Neural progenitor cell (in vitro differentiated cells): ENCODE data around the gene MAD1L1. TPM values are rescaled to one million over a fixed set of nuclear protein-coding genes. Genes with fewer than 3 reads are reported as not detected.
A peak's percentile ranks its signal among the peaks of the same experiment; 100 is the strongest.

Source experiments
- DNase-seq: peaks from one replicate; pipeline ENCODE4 v3.0.0-alpha.2; 2016; ENCODE audit warnings: low spot score
- H2AFZ ChIP-seq: fragments of 200-600 bp; sonication (generic); replicated peaks from 2 replicates; pipeline ENCODE4 v1.6.1; 2016; ENCODE audit warnings: antibody characterized with exemption
- H3F3A ChIP-seq: fragments of 200-600 bp; sonication (generic); 2 replicates; pipeline ENCODE4 v1.6.1; 2016; ENCODE audit warnings: antibody characterized with exemption, low read depth
- H3K27ac ChIP-seq: fragments of 200-600 bp; sonication (generic); 2 replicates; pipeline ENCODE4 v1.5.1; 2016; ENCODE audit warnings: mild to moderate bottlenecking
- H3K27me3 ChIP-seq: fragments of 200-600 bp; sonication (generic); 2 replicates; pipeline ENCODE4 v1.6.1; 2016; ENCODE audit warnings: mild to moderate bottlenecking, moderate library complexity
- H3K36me3 ChIP-seq: fragments of 200-600 bp; sonication (generic); 2 replicates; pipeline ENCODE4 v1.5.1; 2016
- H3K4me1 ChIP-seq: fragments of 200-600 bp; sonication (generic); 2 replicates; pipeline ENCODE4 v1.6.1; 2016; ENCODE audit warnings: mixed run types
- H3K4me2 ChIP-seq: fragments of 200-600 bp; sonication (generic); 2 replicates; pipeline ENCODE4 v1.6.1; 2016
- H3K4me3 ChIP-seq: fragments of 200-600 bp; sonication (generic); 2 replicates; pipeline ENCODE4 v1.5.1; 2016
- H3K79me2 ChIP-seq: fragments of 200-600 bp; sonication (generic); 2 replicates; pipeline ENCODE4 v1.6.1; 2016; ENCODE audit warnings: low read depth
- H3K9ac ChIP-seq: fragments of 200-600 bp; sonication (generic); 2 replicates; pipeline ENCODE4 v1.6.1; 2016
- H3K9me3 ChIP-seq: fragments of 200-600 bp; sonication (generic); 2 replicates; pipeline ENCODE4 v1.5.1; 2016; ENCODE audit warnings: low read depth
- H4K20me1 ChIP-seq: fragments of 200-600 bp; sonication (generic); 2 replicates; pipeline ENCODE4 v1.6.1; 2016; ENCODE audit warnings: low read depth
- H3K27ac Mint-ChIP-seq: 3 replicates; pipeline ENCODE4 v1.8.0; 2021; ENCODE audit warnings: mixed read lengths
- H3K27me3 Mint-ChIP-seq: 2 replicates; pipeline ENCODE4 v1.8.0; 2022; ENCODE audit warnings: low read depth, mild to moderate bottlenecking, inconsistent platforms, moderate library complexity, mixed read lengths; ENCODE audit not compliant: insufficient read depth
- H3K36me3 Mint-ChIP-seq: 3 replicates; pipeline ENCODE4 v1.8.0; 2021; ENCODE audit warnings: mixed read lengths
- H3K4me1 Mint-ChIP-seq: 3 replicates; pipeline ENCODE4 v1.8.0; 2021; ENCODE audit warnings: mixed read lengths
- H3K4me3 Mint-ChIP-seq: 3 replicates; pipeline ENCODE4 v1.8.0; 2021; ENCODE audit warnings: mild to moderate bottlenecking, moderate library complexity, mixed read lengths
- H3K9me3 Mint-ChIP-seq: 3 replicates; pipeline ENCODE4 v1.8.0; 2020; ENCODE audit warnings: mixed read lengths
- CTCF ChIP-seq: fragments of 200-600 bp; sonication (generic); IDR thresholded peaks from 2 replicates; pipeline ENCODE4 v1.5.1; 2017; ENCODE audit warnings: antibody characterized with exemption, mild to moderate bottlenecking
- EZH2 ChIP-seq: fragments of 200-600 bp; sonication (generic); IDR thresholded peaks from 2 replicates; pipeline ENCODE4 v1.6.1; 2017; ENCODE audit warnings: antibody characterized with exemption, mild to moderate bottlenecking, moderate library complexity
- EZH2phosphoT487 ChIP-seq: fragments of 200-600 bp; sonication (generic); IDR thresholded peaks from 2 replicates; pipeline ENCODE4 v1.6.1; 2017; ENCODE audit warnings: antibody characterized with exemption
- total RNA-seq: library from RNA; depleted of rRNA; stranded (reverse); fragments of >200 nt; gene quantifications from 2 replicates; pipeline ENCODE4 v1.2.3, GENCODE V29; 2015; ENCODE audit warnings: low replicate concordance

MAD1L1 gene
- total RNA-seq, 1 donor from 2014 or later: 23.7 TPM

DNA sequence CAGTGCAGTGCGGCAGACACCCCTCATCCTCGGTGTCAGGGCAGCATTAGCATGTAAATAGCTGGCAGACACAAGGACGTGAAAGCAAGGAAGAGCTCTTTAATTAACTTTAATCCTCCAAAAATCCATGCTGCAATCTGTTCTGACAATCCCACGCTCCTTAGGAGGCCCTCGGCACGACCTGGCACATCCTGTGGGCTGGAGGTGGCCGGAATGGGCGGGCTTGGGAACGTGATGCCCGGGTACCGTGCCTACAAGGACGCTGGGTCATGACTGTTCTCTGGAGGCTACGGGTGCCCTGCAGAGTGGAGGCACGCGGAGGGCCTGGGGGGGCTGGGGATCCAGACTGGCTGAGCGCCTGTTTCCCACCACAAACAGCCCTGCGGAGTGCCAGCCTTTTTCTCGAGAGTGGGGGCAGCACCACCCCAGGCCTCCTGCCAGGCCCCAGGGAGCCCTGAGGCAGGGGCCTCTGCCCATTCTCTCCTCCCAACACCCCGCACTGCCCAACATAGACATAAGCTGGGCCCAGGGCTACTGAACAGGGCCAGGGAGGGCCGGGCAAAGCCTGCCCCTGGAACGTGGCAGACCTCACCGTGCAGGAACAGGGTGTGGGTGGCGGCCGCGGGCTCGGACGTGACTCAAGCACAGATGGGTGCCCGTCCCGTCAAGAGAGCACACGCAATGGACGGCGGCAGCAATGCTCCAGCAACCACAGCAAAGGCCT lies 189.3 kb downstream of the MAD1L1 start:
- peaks cover 10% of the 10 kb centered on the region for H3K4me1 ChIP-seq
- H2AFZ ChIP-seq: no peak overlapping the region
- Mint-ChIP-seq H3K27me3 (peaks cover 8% of the 10 kb centered on the region), H3K36me3 (peaks cover 31% of the 10 kb centered on the region), H3K4me3 (no peak overlapping the region), H3K9me3 (peaks cover 12% of the 10 kb centered on the region), H3K4me1 (peaks cover 40% of the 10 kb centered on the region), H3K27ac (no peak overlapping the region)
- no peaks in the 10 kb centered on the region for H3K79me2 ChIP-seq
- no peak overlapping the region for H3K4me3 ChIP-seq
- no peak overlapping the region for H3K27ac ChIP-seq
- peak; percentile 31 for DNase-seq
- H3K27me3 ChIP-seq: no peaks in the 10 kb centered on the region
- no peaks in the 10 kb centered on the region for H4K20me1 ChIP-seq
- peaks cover 5% of the 10 kb centered on the region for H3K36me3 ChIP-seq
- H3K4me2 ChIP-seq: no peak overlapping the region
- no peaks in the 10 kb centered on the region for H3K9me3 ChIP-seq
- no peak overlapping the region for H3K9ac ChIP-seq
- no peak for TF ChIP-seq EZH2
- TF ChIP-seq EZH2phosphoT487: no peak
- no peak for TF ChIP-seq CTCF
- peaks cover 6% of the 10 kb centered on the region for H3F3A ChIP-seq

- Histone ChIP-seq H3K9me3 (no peaks in the 10 kb centered on the region), H3F3A (peaks cover 11% of the 10 kb centered on the region), H3K4me3 (no peak overlapping the region), H3K36me3 (peaks cover 5% of the 10 kb centered on the region), H3K4me1 (peaks cover 14% of the 10 kb centered on the region), H4K20me1 (no peaks in the 10 kb centered on the region), H3K27me3 (no peaks in the 10 kb centered on the region), H3K27ac (no peak overlapping the region), H3K79me2 (no peaks in the 10 kb centered on the region), H3K4me2 (no peak overlapping the region), H2AFZ (no peak overlapping the region), H3K9ac (no peak overlapping the region)
- no peak for TF ChIP-seq CTCF
- no peak for TF ChIP-seq EZH2
- no peak for TF ChIP-seq EZH2phosphoT487
- Mint-ChIP-seq H3K27me3 (peaks cover 8% of the 10 kb centered on the region), H3K36me3 (peaks cover 30% of the 10 kb centered on the region), H3K4me3 (no peak overlapping the region), H3K4me1 (peaks cover 45% of the 10 kb centered on the region), H3K9me3 (peaks cover 12% of the 10 kb centered on the region), H3K27ac (no peak overlapping the region)
- DNase-seq: no peak
These were observed 190.1 kb downstream of the MAD1L1 start for GRCh38 chr7:2042650-2043049.

- Mint-ChIP-seq H3K36me3 (peaks cover 31% of the 10 kb centered on the region), H3K27ac (peak overlapping the region; percentile 83), H3K4me3 (no peak overlapping the region), H3K4me1 (peaks cover 46% of the 10 kb centered on the region), H3K9me3 (peaks cover 12% of the 10 kb centered on the region), H3K27me3 (peaks cover 8% of the 10 kb centered on the region)
- H2AFZ ChIP-seq: no peak overlapping the region
- H3K9ac ChIP-seq: no peak overlapping the region
- DNase-seq: no peak
- H3K27me3 ChIP-seq: no peaks in the 10 kb centered on the region
- no peaks in the 10 kb centered on the region for H3K79me2 ChIP-seq
- no peak for TF ChIP-seq CTCF
- no peak for TF ChIP-seq EZH2phosphoT487
- no peak for TF ChIP-seq EZH2
- H3K4me2 ChIP-seq: no peak overlapping the region
- H3K36me3 ChIP-seq: peaks cover 5% of the 10 kb centered on the region
- no peak overlapping the region for H3K4me3 ChIP-seq
- H3K27ac ChIP-seq: no peak overlapping the region
- peaks cover 15% of the 10 kb centered on the region for H3K4me1 ChIP-seq
- H3F3A ChIP-seq: peaks cover 11% of the 10 kb centered on the region
- no peaks in the 10 kb centered on the region for H4K20me1 ChIP-seq
- no peaks in the 10 kb centered on the region for H3K9me3 ChIP-seq
These were observed 191.0 kb downstream of the MAD1L1 start for GRCh38 chr7:2041496-2042367.
